HFFc6 (cell line): ENCODE results near the gene FRMD3. TPM values are rescaled to one million over a fixed set of nuclear protein-coding genes. Genes with fewer than 3 reads are reported as not detected.
A peak's percentile ranks its signal among the peaks of the same experiment; 100 is the strongest.

ENCODE experiments used
- DNase-seq: peaks from one replicate; pipeline ENCODE4 v3.0.0-alpha.2; 2018
- H3K27ac Mint-ChIP-seq: 2 replicates; pipeline ENCODE4 v1.8.0; 2020; ENCODE audit warnings: mild to moderate bottlenecking, mixed read lengths
- H3K27me3 Mint-ChIP-seq: 2 replicates; pipeline ENCODE4 v1.8.0; 2021; ENCODE audit warnings: mild to moderate bottlenecking, moderate library complexity, mixed read lengths; ENCODE audit not compliant: insufficient read depth
- H3K36me3 Mint-ChIP-seq: 2 replicates; pipeline ENCODE4 v1.8.0; 2021; ENCODE audit warnings: low read depth, mixed read lengths
- H3K4me1 Mint-ChIP-seq: 2 replicates; pipeline ENCODE4 v1.8.0; 2020; ENCODE audit warnings: low read depth, mixed read lengths
- H3K4me3 Mint-ChIP-seq: 2 replicates; pipeline ENCODE4 v1.8.0; 2020; ENCODE audit warnings: mild to moderate bottlenecking, moderate library complexity, mixed read lengths
- H3K9me3 Mint-ChIP-seq: 2 replicates; pipeline ENCODE4 v1.8.0; 2020; ENCODE audit warnings: mild to moderate bottlenecking, mixed read lengths
- total RNA-seq, 6 experiments: library from RNA; stranded (reverse); fragmentation: NEBNext Ultra II Directional; extraction: Animal tissue kit (Norgen Biotek cat#: 25700); gene quantifications; 2 replicates in 1 of 6; 3 replicates in 5 of 6; pipeline ENCODE4 v1.2.3, GENCODE V29; 2021
- TF ChIP-seq, protein P1 (sequence below): fragments of 200-600 bp; sonication (generic); IDR thresholded peaks from 2 replicates; pipeline ENCODE4 v1.5.0; 2021; ENCODE audit warnings: antibody characterized with exemption, mild to moderate bottlenecking

The FRMD3 gene
- total RNA-seq, 6 experiments from 2014 or later: 4.0 to 14.9 (median 12.7) TPM

DNA sequence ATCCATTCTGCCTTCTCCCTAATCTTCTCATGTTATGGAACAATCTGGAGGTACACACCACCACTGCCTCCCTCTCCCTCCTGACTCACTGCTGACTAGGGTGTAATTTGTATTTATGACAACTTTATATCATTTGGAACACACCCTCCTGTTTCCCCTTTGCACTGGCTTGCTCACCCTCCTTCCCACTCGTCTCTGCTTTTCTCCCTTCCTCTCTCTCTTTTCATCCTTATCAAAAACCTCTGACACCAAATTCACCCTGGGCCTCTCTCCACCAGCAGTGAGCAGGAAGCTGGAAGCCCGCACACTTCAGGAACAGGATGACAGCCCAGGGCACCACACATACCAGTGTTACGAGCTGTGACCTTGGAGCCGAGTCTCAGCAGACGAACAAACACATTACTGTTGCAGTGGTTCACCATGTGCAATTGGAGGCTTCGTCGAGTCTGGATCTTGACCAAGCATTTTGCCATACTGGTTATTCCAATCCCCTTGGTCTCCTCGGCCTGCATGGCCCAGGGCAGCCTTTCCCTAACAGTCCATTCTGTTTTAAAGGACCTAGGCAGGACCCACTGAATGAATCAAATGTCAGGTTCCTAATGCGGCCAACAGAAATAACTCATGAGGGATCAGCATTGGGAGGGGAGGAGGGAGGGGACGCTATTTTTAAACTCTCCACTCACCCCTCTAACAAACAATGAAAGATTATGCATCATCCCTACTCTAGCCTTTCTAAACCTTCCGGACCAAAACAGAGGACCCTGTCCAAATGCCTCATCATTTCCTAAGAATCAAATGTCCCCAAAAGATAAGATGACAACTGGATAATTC is 271.3 kb downstream of the FRMD3 start:
- no peak for DNase-seq
- H3K9me3 Mint-ChIP-seq: no peaks in the 10 kb centered on the region

GRCh38 chr9:83266331-83266665 is 271.9 kb downstream of the FRMD3 start:
- Mint-ChIP-seq H3K4me3 (peak overlapping the region; percentile 65; the same call in 1 of the 2 replicates), H3K27ac (peak overlapping the region; percentile 60; the same call in 1 of the 2 replicates), H3K9me3 (no peaks in the 10 kb centered on the region), H3K4me1 (peaks cover 38% of the 10 kb centered on the region), H3K27me3 (no peaks in the 10 kb centered on the region), H3K36me3 (no peaks in the 10 kb centered on the region)
- TF ChIP-seq, protein P1, sequence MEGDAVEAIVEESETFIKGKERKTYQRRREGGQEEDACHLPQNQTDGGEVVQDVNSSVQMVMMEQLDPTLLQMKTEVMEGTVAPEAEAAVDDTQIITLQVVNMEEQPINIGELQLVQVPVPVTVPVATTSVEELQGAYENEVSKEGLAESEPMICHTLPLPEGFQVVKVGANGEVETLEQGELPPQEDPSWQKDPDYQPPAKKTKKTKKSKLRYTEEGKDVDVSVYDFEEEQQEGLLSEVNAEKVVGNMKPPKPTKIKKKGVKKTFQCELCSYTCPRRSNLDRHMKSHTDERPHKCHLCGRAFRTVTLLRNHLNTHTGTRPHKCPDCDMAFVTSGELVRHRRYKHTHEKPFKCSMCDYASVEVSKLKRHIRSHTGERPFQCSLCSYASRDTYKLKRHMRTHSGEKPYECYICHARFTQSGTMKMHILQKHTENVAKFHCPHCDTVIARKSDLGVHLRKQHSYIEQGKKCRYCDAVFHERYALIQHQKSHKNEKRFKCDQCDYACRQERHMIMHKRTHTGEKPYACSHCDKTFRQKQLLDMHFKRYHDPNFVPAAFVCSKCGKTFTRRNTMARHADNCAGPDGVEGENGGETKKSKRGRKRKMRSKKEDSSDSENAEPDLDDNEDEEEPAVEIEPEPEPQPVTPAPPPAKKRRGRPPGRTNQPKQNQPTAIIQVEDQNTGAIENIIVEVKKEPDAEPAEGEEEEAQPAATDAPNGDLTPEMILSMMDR: no peak
- no peak for DNase-seq

More for the DNA sequence above, 271.3 kb downstream of the FRMD3 start:
- H3K36me3 Mint-ChIP-seq: no peaks in the 10 kb centered on the region
- TF ChIP-seq, protein P1: no peak
- H3K27me3 Mint-ChIP-seq: no peaks in the 10 kb centered on the region
- H3K4me3 Mint-ChIP-seq: peak overlapping the region; percentile 65
- peak overlapping the region; percentile 60; the same call in 1 of the 2 replicates for H3K27ac Mint-ChIP-seq
- H3K4me1 Mint-ChIP-seq: peaks cover 38% of the 10 kb centered on the region

GRCh38 chr9:83264315-83264714 is 273.9 kb downstream of the FRMD3 start:
- H3K27me3 Mint-ChIP-seq: no peaks in the 10 kb centered on the region
- TF ChIP-seq, protein P1: no peak
- no peaks in the 10 kb centered on the region for H3K36me3 Mint-ChIP-seq
- H3K27ac Mint-ChIP-seq: no peak overlapping the region
- peaks cover 31% of the 10 kb centered on the region for H3K4me1 Mint-ChIP-seq
- no peaks in the 10 kb centered on the region for H3K9me3 Mint-ChIP-seq
- no peak for DNase-seq
- no peak overlapping the region for H3K4me3 Mint-ChIP-seq

GRCh38 chr9:83259558-83259957 is 278.6 kb downstream of the FRMD3 start:
- H3K4me1 Mint-ChIP-seq: peaks cover 11% of the 10 kb centered on the region; the same call in 1 of the 2 replicates
- H3K27ac Mint-ChIP-seq: no peak overlapping the region
- H3K4me3 Mint-ChIP-seq: no peak overlapping the region
- DNase-seq: no peak
- H3K27me3 Mint-ChIP-seq: no peaks in the 10 kb centered on the region
- TF ChIP-seq, protein P1: no peak
- no peaks in the 10 kb centered on the region for H3K9me3 Mint-ChIP-seq
- peaks cover 5% of the 10 kb centered on the region; the same call in 1 of the 2 replicates for H3K36me3 Mint-ChIP-seq

- TF ChIP-seq, protein P1: no peak
- H3K4me3 Mint-ChIP-seq: no peak overlapping the region
- no peak for DNase-seq
- H3K36me3 Mint-ChIP-seq: peaks cover 12% of the 10 kb centered on the region
- H3K27me3 Mint-ChIP-seq: no peaks in the 10 kb centered on the region
- H3K27ac Mint-ChIP-seq: no peak overlapping the region
- H3K9me3 Mint-ChIP-seq: peaks cover 2% of the 10 kb centered on the region; the same call in 1 of the 2 replicates
- H3K4me1 Mint-ChIP-seq: peaks cover 9% of the 10 kb centered on the region; the same call in 1 of the 2 replicates
Measured at GRCh38 chr9:83257937-83258891, 280.0 kb downstream of the FRMD3 start.
